Upper lobe of right lung (tissue), 1 donor: ENCODE measurements around the gene ZFP69B. TPM values are rescaled to one million over a fixed set of nuclear protein-coding genes. Genes with fewer than 3 reads are reported as not detected.

Experiments
- total RNA-seq: library from RNA; stranded (reverse); fragmentation: NEBNext Ultra II Directional; extraction: Animal tissue kit (Norgen Biotek cat#: 25700); gene quantifications from one replicate; pipeline ENCODE4 v1.2.1, GENCODE V29; 2021
- donor health status: DM: no; HTN: yes; CAD: no; lungs with severe emphysema.

The ZFP69B gene
- total RNA-seq, 1 donor from 2014 or later: 1.3 TPM

Other genes with a start within 250 kb of the ZFP69B start
- gene TMCO2, start 202.5 kb upstream of the ZFP69B start, total RNA-seq: not detected
- gene ZMPSTE24, start 192.2 kb upstream of the ZFP69B start, total RNA-seq: 39.9 TPM
- gene COL9A2, start 133.2 kb upstream of the ZFP69B start, total RNA-seq: 3.8 TPM
- 55.3 TPM for gene SMAP2, start 76.7 kb upstream of the ZFP69B start, total RNA-seq
- 2.8 TPM for gene ZFP69, start 26.8 kb downstream of the ZFP69B start, total RNA-seq
- gene EXO5, start 58.3 kb downstream of the ZFP69B start, total RNA-seq: 5.7 TPM
- 4.7 TPM for gene ZNF684, start 81.2 kb downstream of the ZFP69B start, total RNA-seq
- gene RIMS3, start 215.2 kb downstream of the ZFP69B start, total RNA-seq: 4.7 TPM
- gene NFYC, start 241.2 kb downstream of the ZFP69B start, total RNA-seq: 56.0 TPM